Spleen (tissue), 11 donors: ENCODE data around the gene DOK4. TPM values are rescaled to one million over a fixed set of nuclear protein-coding genes. Genes with fewer than 3 reads are reported as not detected.
"Not testable (repeated sequence)": the region's sequence is repeated elsewhere in the genome, so short reads cannot be mapped to it uniquely, and the experiment has no call there.

Experiments used
- DNase-seq: peaks from one replicate; pipeline ENCODE4 v3.0.0-alpha.2; 2020
- H3K27ac ChIP-seq, 8 donors: fragments of 200-600 bp; sonication (generic) in 7 of 8; 1 replicate in 4 of 8; 2 replicates in 4 of 8; pipeline versions ENCODE4 v1.5.0 to v1.8.0; 2016 to 2021; ENCODE audit warnings: inconsistent platforms in 4 of 8, mild to moderate bottlenecking in 4 of 8, moderate library complexity in 1 of 8
- H3K27me3 ChIP-seq, 7 donors: fragments of 200-600 bp; sonication (generic) in 6 of 7; replicated peaks in 1 of 7; 1 replicate in 4 of 7; 2 replicates in 3 of 7; pipeline versions ENCODE4 v1.5.0 to v1.8.0; 2016 to 2021; ENCODE audit warnings: inconsistent platforms in 3 of 7, mild to moderate bottlenecking in 1 of 7
- H3K36me3 ChIP-seq, 6 donors: fragments of 200-600 bp; sonication (generic) in 5 of 6; 1 replicate in 4 of 6; 2 replicates in 2 of 6; pipeline versions ENCODE4 v1.5.0 to v1.8.0; 2016 to 2021; ENCODE audit warnings: inconsistent platforms in 2 of 6
- H3K4me1 ChIP-seq, 6 donors: fragments of 200-600 bp; sonication (generic) in 5 of 6; 1 replicate in 3 of 6; 2 replicates in 3 of 6; pipeline versions ENCODE4 v1.5.0 to v1.8.0; 2016 to 2021; ENCODE audit warnings: inconsistent platforms in 3 of 6
- H3K4me3 ChIP-seq, 8 donors: fragments of 200-600 bp; sonication (generic) in 7 of 8; 1 replicate in 4 of 8; 2 replicates in 4 of 8; pipeline versions ENCODE4 v1.5.0 to v1.8.0; 2016 to 2021; ENCODE audit warnings: inconsistent platforms in 4 of 8, mild to moderate bottlenecking in 4 of 8, moderate library complexity in 2 of 8
- H3K9me3 ChIP-seq, 8 donors: fragments of 200-600 bp; sonication (generic) in 7 of 8; 1 replicate in 4 of 8; 2 replicates in 4 of 8; pipeline versions ENCODE4 v1.5.0 to v1.8.0; 2016 to 2021; ENCODE audit warnings: inconsistent platforms in 4 of 8
- POLR2A ChIP-seq, 3 donors: fragments of 450-650 bp; IDR thresholded peaks; one replicate each; pipeline ENCODE4 v1.5.1; 2017; ENCODE audit warnings: antibody characterized with exemption in 3 of 3, mild to moderate bottlenecking in 1 of 3
- POLR2AphosphoS5 ChIP-seq, 3 donors: sonication (generic); formaldehyde crosslinking; IDR thresholded peaks; one replicate each; pipeline ENCODE4 v1.5.1; 2017; ENCODE audit warnings: antibody characterized with exemption in 3 of 3
- WGBS, 5 donors: extraction: QIAGEN DNeasy Blood & Tissue Kit in 3 of 5; methylation state at CpG; one replicate each; pipeline versions ENCODE4 v1.1.5 to v1.1.7; 2013 to 2018; 5-methylcytosine and 5-hydroxymethylcytosine counted together
- intact Hi-C: fragments of 100-400 bp; cut with DNase I; formaldehyde crosslinking; loops from one replicate; pipeline ENCODE4 v1.15.0; 2023; ENCODE audit warnings: low total_unique reads
- polyA plus RNA-seq, 3 donors: library from polyadenylated mRNA; stranded (reverse); fragments of 200-250 nt; gene quantifications; one replicate each; pipeline ENCODE4 v1.2.1, GENCODE V29; 2013
- total RNA-seq, 7 donors: library from RNA; depleted of rRNA in 3 of 7; stranded (reverse); fragments of >200 nt in 3 of 7; fragmentation: NEBNext Ultra II Directional in 4 of 7; extraction: Animal tissue kit (Norgen Biotek cat#: 25700) in 4 of 7; gene quantifications; one replicate each; pipeline versions ENCODE4 v1.1.0 to v1.2.1, GENCODE V29; 2016 to 2021
- TF ChIP-seq, protein P1 (sequence below), 11 experiments: fragments of 200-600 bp in 7 of 11; fragments of 450-650 bp in 4 of 11; sonication (generic) in 4 of 11; IDR thresholded peaks in 8 of 11; conservative IDR thresholded peaks in 3 of 11; 1 replicate in 7 of 11; 2 replicates in 4 of 11; pipeline versions ENCODE4 v1.4.0 to v1.8.0; 2016 to 2021; ENCODE audit warnings: antibody characterized with exemption in 11 of 11, inconsistent platforms in 4 of 11, mild to moderate bottlenecking in 1 of 11
- donor health status: healthy with polysubstance abuse.
- donor health status: DM: no; HTN: no; CAD: no; lungs with moderate emphysema.
- donor health status: DM: no; HTN: no; CAD: no.
- donor health status: Bipolar disorder and iron deficiency.
- donor health status: healthy.
- donor health status: DM: no; HTN: no; CAD: no.
- donor health status: DM: yes; HTN: yes; CAD: no.

DOK4 gene
- total and polyA plus RNA-seq, 10 donors: 4.1 to 19.8 (median 14.2) TPM

DNA sequence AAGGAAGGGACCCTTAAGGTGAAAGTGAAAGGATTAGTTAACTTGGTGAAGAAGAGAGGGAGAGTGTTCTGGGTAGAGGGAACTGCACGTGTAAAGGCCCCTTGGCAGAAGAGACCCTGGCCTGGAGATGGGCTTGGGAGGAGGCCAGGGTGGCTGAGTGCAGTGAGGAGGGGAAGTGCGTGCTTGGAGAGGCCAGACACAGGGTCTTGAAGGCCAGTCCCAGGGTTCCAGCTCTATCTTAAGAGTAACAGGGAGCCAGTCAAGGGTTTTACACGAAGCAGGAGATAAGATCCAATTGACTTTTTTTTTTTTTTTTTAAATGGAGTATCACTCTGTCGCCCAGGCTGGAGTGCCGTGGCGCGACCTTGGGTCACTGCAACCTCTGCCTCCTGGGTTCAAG is 15.2 kb upstream of the DOK4 start:
- intact Hi-C loops: no loop called here
- Histone ChIP-seq H3K36me3 (no peaks in the 10 kb centered on the region), H3K9me3 (no peaks in the 10 kb centered on the region), H3K27me3 (peaks cover 0 to 4% (median 0%) of the 10 kb centered on the region in 7 donors), H3K4me3 (no peak overlapping the region), H3K4me1 (peaks cover 0 to 13% (median 3%) of the 10 kb centered on the region in 6 donors), H3K27ac (peak overlapping the region in 2 of 8 donors; percentile 2 to 26)
- no peak for DNase-seq
- TF ChIP-seq, protein P1, sequence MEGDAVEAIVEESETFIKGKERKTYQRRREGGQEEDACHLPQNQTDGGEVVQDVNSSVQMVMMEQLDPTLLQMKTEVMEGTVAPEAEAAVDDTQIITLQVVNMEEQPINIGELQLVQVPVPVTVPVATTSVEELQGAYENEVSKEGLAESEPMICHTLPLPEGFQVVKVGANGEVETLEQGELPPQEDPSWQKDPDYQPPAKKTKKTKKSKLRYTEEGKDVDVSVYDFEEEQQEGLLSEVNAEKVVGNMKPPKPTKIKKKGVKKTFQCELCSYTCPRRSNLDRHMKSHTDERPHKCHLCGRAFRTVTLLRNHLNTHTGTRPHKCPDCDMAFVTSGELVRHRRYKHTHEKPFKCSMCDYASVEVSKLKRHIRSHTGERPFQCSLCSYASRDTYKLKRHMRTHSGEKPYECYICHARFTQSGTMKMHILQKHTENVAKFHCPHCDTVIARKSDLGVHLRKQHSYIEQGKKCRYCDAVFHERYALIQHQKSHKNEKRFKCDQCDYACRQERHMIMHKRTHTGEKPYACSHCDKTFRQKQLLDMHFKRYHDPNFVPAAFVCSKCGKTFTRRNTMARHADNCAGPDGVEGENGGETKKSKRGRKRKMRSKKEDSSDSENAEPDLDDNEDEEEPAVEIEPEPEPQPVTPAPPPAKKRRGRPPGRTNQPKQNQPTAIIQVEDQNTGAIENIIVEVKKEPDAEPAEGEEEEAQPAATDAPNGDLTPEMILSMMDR (IDR thresholded peaks at IDR 0.05 in 8 of 11, conservative IDR thresholded peaks at IDR 0.05 in 3 of 11): no peak
- no peak for TF ChIP-seq POLR2A (IDR thresholded peaks at IDR 0.05)
- TF ChIP-seq POLR2AphosphoS5 (IDR thresholded peaks at IDR 0.05): no peak
- 75 to 83% (median 78%) methylated on average over 7 of the region's 7 CpGs for WGBS, 5 donors

GRCh38 chr16:57500578-57501111 is 14.4 kb upstream of the DOK4 start:
- 32 to 51% (median 40%) methylated on average over 9 of the region's 9 CpGs for WGBS, 5 donors

DNA sequence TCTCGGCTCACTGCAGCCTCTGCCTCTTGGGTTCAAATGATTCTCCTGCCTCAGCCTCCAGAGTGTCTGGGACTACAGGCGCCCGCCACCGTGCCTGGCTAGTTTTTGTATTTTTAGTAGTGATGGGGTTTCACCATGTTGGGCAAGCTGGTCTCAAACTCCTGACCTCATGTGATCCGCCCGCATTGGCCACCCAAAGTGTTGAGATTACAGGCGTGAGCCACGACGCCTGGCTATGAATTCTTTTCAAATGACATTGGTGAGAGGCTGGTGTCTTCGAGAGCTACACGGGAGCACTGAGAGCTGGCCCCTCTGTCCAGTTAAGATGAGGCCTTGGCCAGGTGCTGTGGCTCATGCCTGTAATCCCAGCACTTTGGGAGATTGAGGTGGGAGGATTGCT is 13.6 kb upstream of the DOK4 start:
- H3K27ac ChIP-seq, H3K36me3 ChIP-seq, intact Hi-C loops, H3K4me3 ChIP-seq, H3K9me3 ChIP-seq, H3K27me3 ChIP-seq: not testable (repeated sequence)
- peak; percentile 52 for DNase-seq
- peaks cover 0 to 13% (median 3%) of the 10 kb centered on the region in 6 donors for H3K4me1 ChIP-seq
- 93 to 99% (median 93%) methylated on average over 11 of the region's 11 CpGs for whole genome bisulfite sequencing, 5 donors

More at GRCh38 chr16:57500578-57501111, 14.4 kb upstream of the DOK4 start:
- DNase-seq: no peak
- H3K4me3 ChIP-seq: no peak overlapping the region
- peak overlapping the region in 3 of 8 donors; percentile 2 to 41 (median 26) for H3K27ac ChIP-seq
- no peak for TF ChIP-seq POLR2A (IDR thresholded peaks at IDR 0.05)
- TF ChIP-seq POLR2AphosphoS5 (IDR thresholded peaks at IDR 0.05): peak in 2 of 3 donors; percentile 47 to 49
- TF ChIP-seq, protein P1 (IDR thresholded peaks at IDR 0.05 in 8 of 11, conservative IDR thresholded peaks at IDR 0.05 in 3 of 11): no peak
- no peaks in the 10 kb centered on the region for H3K36me3 ChIP-seq
- H3K27me3 ChIP-seq: peaks cover 0 to 4% (median 0%) of the 10 kb centered on the region in 7 donors
- intact Hi-C loops: no loop called here
- no peaks in the 10 kb centered on the region for H3K9me3 ChIP-seq
- peaks cover 0 to 13% (median 3%) of the 10 kb centered on the region in 6 donors for H3K4me1 ChIP-seq

GRCh38 chr16:57498031-57498430 is 11.7 kb upstream of the DOK4 start:
- no peaks in the 10 kb centered on the region for H3K36me3 ChIP-seq
- H3K9me3 ChIP-seq: no peaks in the 10 kb centered on the region
- no peak overlapping the region for H3K4me3 ChIP-seq
- H3K27ac ChIP-seq: no peak overlapping the region
- no peaks in the 10 kb centered on the region for H3K27me3 ChIP-seq
- 78 to 93% (median 90%) methylated on average over 4 of the region's 4 CpGs for WGBS, 5 donors
- peak; percentile 11 for DNase-seq
- TF ChIP-seq POLR2A (IDR thresholded peaks at IDR 0.05) (no peak), POLR2AphosphoS5 (IDR thresholded peaks at IDR 0.05) (no peak)
- TF ChIP-seq, protein P1 (IDR thresholded peaks at IDR 0.05 in 8 of 11, conservative IDR thresholded peaks at IDR 0.05 in 3 of 11): no peak
- peaks cover 0 to 13% (median 3%) of the 10 kb centered on the region in 6 donors for H3K4me1 ChIP-seq
- intact Hi-C loops: no loop called here
